SK-N-MC (cell line): ENCODE measurements around the gene PRKCB.

Experiments used
- EZH2 ChIP-seq: fragments of 200-600 bp; sonication (generic); IDR thresholded peaks from one replicate; pipeline ENCODE4 v1.6.1; 2017; ENCODE audit warnings: antibody characterized with exemption
- FOXP2 ChIP-seq: optimal IDR thresholded peaks from 2 replicates; pipeline ENCODE3; 2011; ENCODE audit warnings: mild to moderate bottlenecking, moderate library complexity; ENCODE audit not compliant: insufficient read depth; ENCODE audit errors: extremely low read length, control extremely low read depth
- POLR2AphosphoS5 ChIP-seq: IDR thresholded peaks from 2 replicates; pipeline ENCODE4 v1.6.1; 2012; ENCODE audit warnings: mild to moderate bottlenecking, low read depth, low read length, borderline replicate concordance

- no peak for TF ChIP-seq POLR2AphosphoS5
- no peak for TF ChIP-seq EZH2
- TF ChIP-seq FOXP2, result no peak
Measured at GRCh38 chr16:24088767-24089166, 253.0 kb downstream of the PRKCB start.
